Measurements from ENCODE around the gene RALBP1. TPM values are rescaled to one million over a fixed set of nuclear protein-coding genes. Genes with fewer than 3 reads are reported as not detected.
"Not testable (repeated sequence)": the region's sequence is repeated elsewhere in the genome, so short reads cannot be mapped to it uniquely, and the experiment has no call there.

The RALBP1 gene
- polyA plus RNA-seq, 1 donor (not counting 4 experiments of a cell fraction or from before 2014, with no cell fraction given): 47.6 TPM

DNA sequence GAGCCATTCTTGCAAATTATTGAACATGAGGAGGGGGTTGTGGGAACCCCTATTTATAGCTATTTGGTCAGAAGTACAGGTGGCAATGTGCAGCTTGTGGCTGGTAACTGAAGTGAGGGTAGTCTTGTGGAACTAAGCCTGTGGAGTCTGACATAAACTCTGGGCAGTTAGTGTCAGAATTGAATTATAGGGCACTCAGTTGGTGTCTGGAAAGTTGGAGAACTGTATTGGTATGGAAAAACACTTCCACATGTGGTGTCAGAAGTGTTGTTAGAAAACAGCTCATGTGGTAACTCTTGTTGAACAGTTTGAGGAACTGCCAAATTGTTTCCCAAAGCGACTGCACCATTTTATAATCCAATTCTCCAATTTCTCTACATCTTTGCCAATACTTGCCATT, 7.5 kb downstream of the RALBP1 start:
- Histone ChIP-seq H4K20me1 (ENCODE audit: control insufficient read depth, extremely low read depth, insufficient read depth, low read length) (no peaks in the 10 kb centered on the region), H3K9me3 (ENCODE audit: control insufficient read depth, low read depth, low read length) (no peaks in the 10 kb centered on the region), H3K27ac (ENCODE audit: control insufficient read depth, insufficient read depth, low read length) (no peak overlapping the region), H3K4me2 (ENCODE audit: control insufficient read depth, extremely low read depth, insufficient read depth, low read depth, low read length) (no peak overlapping the region), H3K27me3 (ENCODE audit: control insufficient read depth, extremely low read depth, insufficient read depth, low read length) (no peaks in the 10 kb centered on the region), H2AFZ (ENCODE audit: control insufficient read depth, low read length) (no peak overlapping the region), H3K9ac (ENCODE audit: control insufficient read depth, extremely low read depth, insufficient read depth, low read length) (no peak overlapping the region), H3K4me1 (ENCODE audit: control insufficient read depth, extremely low read depth, insufficient read depth, low read length) (no peaks in the 10 kb centered on the region), H3K79me2 (ENCODE audit: control insufficient read depth, insufficient read depth, low read length) (peaks cover 92% of the 10 kb centered on the region), H3K9me1 (ENCODE audit: control insufficient read depth, extremely low read depth, insufficient read depth, low read length) (no peaks in the 10 kb centered on the region), H3K36me3 (ENCODE audit: control insufficient read depth in 2 of 2, extremely low read depth in 1 of 2, insufficient read depth in 2 of 2, low read length in 2 of 2) (peaks cover 5% of the 10 kb centered on the region in 2 experiments), H3K4me3 (ENCODE audit: control insufficient read depth in 2 of 3, extremely low read depth in 1 of 3, insufficient read depth in 2 of 3, low read depth in 1 of 3, low read length in 3 of 3) (no peak overlapping the region)
- no peak for DNase-seq (ENCODE audit: low read depth, low spot score)
- no peak for TF ChIP-seq CTCF (optimal IDR thresholded peaks at IDR 0.05 in 1 of 3, IDR thresholded peaks at IDR 0.05 in 1 of 3, conservative IDR thresholded peaks at IDR 0.05 in 1 of 3; ENCODE audit: extremely low read depth in 1 of 3, insufficient read depth in 2 of 3, low read length in 3 of 3)
- TF ChIP-seq EZH2 (IDR thresholded peaks at IDR 0.05; ENCODE audit: low read length): no peak
- no peak for FAIRE-seq
- dilution Hi-C loops (cut with MboI; ENCODE audit: extremely low pct_ligation_motif_present, low sequenced_read_pairs): no loop called here

GRCh38 chr18:9483526-9483925, 8.2 kb downstream of the RALBP1 start:
- no peaks in the 10 kb centered on the region for H4K20me1 ChIP-seq (ENCODE audit: control insufficient read depth, extremely low read depth, insufficient read depth, low read length)
- no peak for DNase-seq (ENCODE audit: low read depth, low spot score)
- no peaks in the 10 kb centered on the region for H3K9me3 ChIP-seq (ENCODE audit: control insufficient read depth, low read depth, low read length)
- H3K4me1 ChIP-seq (ENCODE audit: control insufficient read depth, extremely low read depth, insufficient read depth, low read length): no peaks in the 10 kb centered on the region
- no peak overlapping the region for H3K9ac ChIP-seq (ENCODE audit: control insufficient read depth, extremely low read depth, insufficient read depth, low read length)
- FAIRE-seq: no peak
- no peak overlapping the region for H3K4me3 ChIP-seq (ENCODE audit: control insufficient read depth in 2 of 3, extremely low read depth in 1 of 3, insufficient read depth in 2 of 3, low read depth in 1 of 3, low read length in 3 of 3)
- no peak overlapping the region for H2AFZ ChIP-seq (ENCODE audit: control insufficient read depth, low read length)
- H3K36me3 ChIP-seq (ENCODE audit: control insufficient read depth in 2 of 2, extremely low read depth in 1 of 2, insufficient read depth in 2 of 2, low read length in 2 of 2): peaks cover under 1 to 3% of the 10 kb centered on the region in 2 experiments
- H3K9me1 ChIP-seq (ENCODE audit: control insufficient read depth, extremely low read depth, insufficient read depth, low read length): no peaks in the 10 kb centered on the region
- dilution Hi-C loops (cut with MboI; ENCODE audit: extremely low pct_ligation_motif_present, low sequenced_read_pairs): no loop called here
- no peak overlapping the region for H3K27ac ChIP-seq (ENCODE audit: control insufficient read depth, insufficient read depth, low read length)
- H3K4me2 ChIP-seq (ENCODE audit: control insufficient read depth, extremely low read depth, insufficient read depth, low read depth, low read length): no peak overlapping the region
- TF ChIP-seq CTCF (optimal IDR thresholded peaks at IDR 0.05 in 1 of 3, IDR thresholded peaks at IDR 0.05 in 1 of 3, conservative IDR thresholded peaks at IDR 0.05 in 1 of 3; ENCODE audit: extremely low read depth in 1 of 3, insufficient read depth in 2 of 3, low read length in 3 of 3) (no peak), EZH2 (IDR thresholded peaks at IDR 0.05; ENCODE audit: low read length) (no peak)
- peaks cover 92% of the 10 kb centered on the region for H3K79me2 ChIP-seq (ENCODE audit: control insufficient read depth, insufficient read depth, low read length)
- no peaks in the 10 kb centered on the region for H3K27me3 ChIP-seq (ENCODE audit: control insufficient read depth, extremely low read depth, insufficient read depth, low read length)

- FAIRE-seq; H3K9me3 ChIP-seq (ENCODE audit: control insufficient read depth, low read depth, low read length); H3K27me3 ChIP-seq (ENCODE audit: control insufficient read depth, extremely low read depth, insufficient read depth, low read length); dilution Hi-C loops (cut with MboI; ENCODE audit: extremely low pct_ligation_motif_present, low sequenced_read_pairs); H3K4me2 ChIP-seq (ENCODE audit: control insufficient read depth, extremely low read depth, insufficient read depth, low read depth, low read length); H2AFZ ChIP-seq (ENCODE audit: control insufficient read depth, low read length); H3K27ac ChIP-seq (ENCODE audit: control insufficient read depth, insufficient read depth, low read length); DNase-seq (ENCODE audit: low read depth, low spot score); H3K4me1 ChIP-seq (ENCODE audit: control insufficient read depth, extremely low read depth, insufficient read depth, low read length); H3K9ac ChIP-seq (ENCODE audit: control insufficient read depth, extremely low read depth, insufficient read depth, low read length); H3K36me3 ChIP-seq (ENCODE audit: control insufficient read depth in 2 of 2, extremely low read depth in 1 of 2, insufficient read depth in 2 of 2, low read length in 2 of 2); H3K9me1 ChIP-seq (ENCODE audit: control insufficient read depth, extremely low read depth, insufficient read depth, low read length); H3K4me3 ChIP-seq (ENCODE audit: control insufficient read depth in 2 of 3, extremely low read depth in 1 of 3, insufficient read depth in 2 of 3, low read depth in 1 of 3, low read length in 3 of 3); H4K20me1 ChIP-seq (ENCODE audit: control insufficient read depth, extremely low read depth, insufficient read depth, low read length): not testable (repeated sequence)
- peaks cover 90% of the 10 kb centered on the region for H3K79me2 ChIP-seq (ENCODE audit: control insufficient read depth, insufficient read depth, low read length)
Measured at GRCh38 chr18:9484856-9485255, 9.5 kb downstream of the RALBP1 start.
